Fibroblast of villous mesenchyme (primary cell): ENCODE data around the gene TFF3. TPM values are rescaled to one million over a fixed set of nuclear protein-coding genes. Genes with fewer than 3 reads are reported as not detected.

ENCODE experiments used
- DNase-seq: peaks from one replicate; pipeline ENCODE4 v3.0.0-alpha.2; 2010; ENCODE audit warnings: low read depth
- H3K4me3 ChIP-seq: 2 replicates; pipeline ENCODE4 v1.5.1; 2011; ENCODE audit warnings: low read depth, mild to moderate bottlenecking, low read length
- CTCF ChIP-seq: IDR thresholded peaks from 2 replicates; pipeline ENCODE4 v1.5.1; 2012; ENCODE audit warnings: low read depth, mild to moderate bottlenecking, low read length; ENCODE audit not compliant: insufficient read depth
- total RNA-seq: library from RNA; depleted of rRNA; stranded (reverse); fragments of >200 nt; gene quantifications from 2 replicates; pipeline ENCODE4 v1.2.3, GENCODE V29; 2012

Gene TFF3
- not detected in 2 replicates for total RNA-seq

- no peak for DNase-seq
- H3K4me3 ChIP-seq = no peak within 1 kb of the TSS
- no peak for TF ChIP-seq CTCF
These were observed at the start of gene TFF3 for GRCh38 chr21:42315296-42315891. TFF3 (minus strand) TSS chr21:42315409; CDS start chr21:42315374, 35 bp downstream.

GRCh38 chr21:42364304-42364865 lies 49.2 kb upstream of the TFF3 start:
- TF ChIP-seq CTCF = no peak
- DNase-seq = no peak
- no peak overlapping the region for H3K4me3 ChIP-seq

GRCh38 chr21:42363312-42363711 lies 48.1 kb upstream of the TFF3 start:
- no peak for DNase-seq
- H3K4me3 ChIP-seq = no peak overlapping the region
- no peak for TF ChIP-seq CTCF

- DNase-seq = no peak
- no peak overlapping the region for H3K4me3 ChIP-seq
- TF ChIP-seq CTCF = no peak
These were observed 47.5 kb upstream of the TFF3 start for GRCh38 chr21:42362700-42363099.

GRCh38 chr21:42362198-42362597 lies 47.0 kb upstream of the TFF3 start:
- no peak for TF ChIP-seq CTCF
- no peak for DNase-seq
- no peak overlapping the region for H3K4me3 ChIP-seq

- no peak for TF ChIP-seq CTCF
- no peak overlapping the region for H3K4me3 ChIP-seq
- no peak for DNase-seq
These were observed 46.1 kb upstream of the TFF3 start for GRCh38 chr21:42361286-42361685.

- no peak overlapping the region for H3K4me3 ChIP-seq
- no peak for DNase-seq
- no peak for TF ChIP-seq CTCF
These were observed 45.1 kb upstream of the TFF3 start for GRCh38 chr21:42360317-42360716.
